Tibial nerve (tissue), 3 donors: Measurements from ENCODE around the gene SSH2.

ENCODE experiments used
- POLR2A ChIP-seq, 2 donors: fragments of 450-650 bp; IDR thresholded peaks; one replicate each; pipeline ENCODE4 v1.6.1; 2017; ENCODE audit warnings: antibody characterized with exemption in 2 of 2, mild to moderate bottlenecking in 2 of 2, moderate library complexity in 2 of 2
- TF ChIP-seq, protein P1 (sequence below), 5 experiments: fragments of 200-600 bp in 3 of 5; fragments of 450-650 bp in 2 of 5; sonication (generic) in 3 of 5; IDR thresholded peaks; one replicate each; pipeline ENCODE4 v1.5.1; 2016 to 2019; ENCODE audit warnings: antibody characterized with exemption in 5 of 5, mild to moderate bottlenecking in 3 of 5, moderate library complexity in 2 of 5

DNA sequence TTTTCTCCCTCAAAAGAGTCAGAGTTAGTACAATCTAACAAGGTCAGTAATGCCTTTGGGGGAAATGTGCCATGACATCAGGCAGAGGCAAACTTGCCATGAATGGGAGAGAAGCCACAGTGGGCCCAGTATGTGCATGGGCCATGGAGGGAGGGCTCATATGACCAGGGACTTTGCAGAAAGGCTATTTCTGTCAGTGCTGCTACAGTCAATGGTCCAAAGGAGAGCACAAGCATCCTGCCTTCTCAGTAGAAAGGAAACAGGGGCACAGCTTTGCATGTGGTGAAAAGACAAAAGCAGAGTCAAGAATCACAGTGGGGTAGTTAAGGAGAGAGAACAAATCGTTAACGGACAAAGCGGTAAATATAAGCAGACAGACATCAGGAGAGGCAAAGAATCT is 296.1 kb downstream of the SSH2 start:
- TF ChIP-seq, protein P1, sequence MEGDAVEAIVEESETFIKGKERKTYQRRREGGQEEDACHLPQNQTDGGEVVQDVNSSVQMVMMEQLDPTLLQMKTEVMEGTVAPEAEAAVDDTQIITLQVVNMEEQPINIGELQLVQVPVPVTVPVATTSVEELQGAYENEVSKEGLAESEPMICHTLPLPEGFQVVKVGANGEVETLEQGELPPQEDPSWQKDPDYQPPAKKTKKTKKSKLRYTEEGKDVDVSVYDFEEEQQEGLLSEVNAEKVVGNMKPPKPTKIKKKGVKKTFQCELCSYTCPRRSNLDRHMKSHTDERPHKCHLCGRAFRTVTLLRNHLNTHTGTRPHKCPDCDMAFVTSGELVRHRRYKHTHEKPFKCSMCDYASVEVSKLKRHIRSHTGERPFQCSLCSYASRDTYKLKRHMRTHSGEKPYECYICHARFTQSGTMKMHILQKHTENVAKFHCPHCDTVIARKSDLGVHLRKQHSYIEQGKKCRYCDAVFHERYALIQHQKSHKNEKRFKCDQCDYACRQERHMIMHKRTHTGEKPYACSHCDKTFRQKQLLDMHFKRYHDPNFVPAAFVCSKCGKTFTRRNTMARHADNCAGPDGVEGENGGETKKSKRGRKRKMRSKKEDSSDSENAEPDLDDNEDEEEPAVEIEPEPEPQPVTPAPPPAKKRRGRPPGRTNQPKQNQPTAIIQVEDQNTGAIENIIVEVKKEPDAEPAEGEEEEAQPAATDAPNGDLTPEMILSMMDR (IDR thresholded peaks at IDR 0.05) = no peak
- TF ChIP-seq POLR2A (IDR thresholded peaks at IDR 0.05) = no peak
